Heart left ventricle (tissue), 16 donors: ENCODE measurements around the gene CNFN. TPM values are rescaled to one million over a fixed set of nuclear protein-coding genes. Genes with fewer than 3 reads are reported as not detected.
A peak's percentile ranks its signal among the peaks of the same experiment; 100 is the strongest.

ENCODE experiments used
- ATAC-seq, 4 donors: fragments of 200-7000 bp; cut with Tn5 transposase; one replicate each; pipeline ENCODE4 v1.9.1; 2020 to 2022; ENCODE audit warnings: moderate library complexity in 4 of 4, mild to moderate bottlenecking in 3 of 4, moderate number of reproducible peaks in 1 of 4
- DNase-seq, 5 donors: peaks; one replicate each; pipeline ENCODE4 v3.0.0-alpha.2; 2020
- H3K27ac ChIP-seq, 12 donors: fragments of 200-600 bp; sonication (generic) in 4 of 12; one replicate each; pipeline versions ENCODE4 v1.5.0 to v1.8.0; 2016 to 2022; ENCODE audit warnings: mild to moderate bottlenecking in 2 of 12
- H3K27me3 ChIP-seq, 9 donors: fragments of 200-600 bp; sonication (generic) in 2 of 9; one replicate each; pipeline versions ENCODE4 v1.5.1 to v1.8.0; 2016 to 2022; ENCODE audit warnings: mild to moderate bottlenecking in 3 of 9
- H3K36me3 ChIP-seq, 9 donors: fragments of 200-600 bp; sonication (generic) in 2 of 9; one replicate each; pipeline versions ENCODE4 v1.5.0 to v1.8.0; 2018 to 2022; ENCODE audit warnings: mild to moderate bottlenecking in 2 of 9
- H3K4me1 ChIP-seq, 12 donors: fragments of 200-600 bp; sonication (generic) in 4 of 12; one replicate each; pipeline versions ENCODE4 v1.5.0 to v1.8.0; 2016 to 2022; ENCODE audit warnings: mild to moderate bottlenecking in 3 of 12
- H3K4me3 ChIP-seq, 12 donors: fragments of 200-600 bp; sonication (generic) in 4 of 12; one replicate each; pipeline versions ENCODE4 v1.5.0 to v1.8.0; 2017 to 2022; ENCODE audit warnings: mild to moderate bottlenecking in 9 of 12, moderate library complexity in 4 of 12
- H3K9me3 ChIP-seq, 12 donors: fragments of 200-600 bp; sonication (generic) in 4 of 12; one replicate each; pipeline versions ENCODE4 v1.5.0 to v1.8.0; 2016 to 2022; ENCODE audit warnings: mild to moderate bottlenecking in 1 of 12
- POLR2A ChIP-seq, 2 donors: fragments of 450-650 bp; IDR thresholded peaks; one replicate each; pipeline ENCODE4 v1.6.1; 2017; ENCODE audit warnings: antibody characterized with exemption in 2 of 2, mild to moderate bottlenecking in 2 of 2, moderate library complexity in 2 of 2
- WGBS, 4 donors: extraction: QIAGEN DNeasy Blood & Tissue Kit in 2 of 4; methylation state at CpG; one replicate each; pipeline versions ENCODE4 v1.1.5 to v1.1.7; 2013 to 2018; 5-methylcytosine and 5-hydroxymethylcytosine counted together
- intact Hi-C, 10 donors: fragments of 100-400 bp; cut with DNase I; formaldehyde crosslinking; loops; one replicate each; pipeline versions ENCODE4 v1.11.1 to v1.14.2; 2022
- long read RNA-seq, 3 donors: library from polyadenylated mRNA; unstranded; transcript quantifications; one replicate each; pipeline ENCODE4 v2.0.0, GENCODE V29; 2020 to 2021
- polyA plus RNA-seq, 2 donors: library from polyadenylated mRNA; stranded (reverse); fragments of 200-250 nt; gene quantifications; one replicate each; pipeline ENCODE4 v1.2.3, GENCODE V29; 2013
- total RNA-seq, 9 donors: library from RNA; depleted of rRNA in 2 of 9; stranded (reverse); fragments of >200 nt in 2 of 9; fragmentation: NEBNext Ultra II Directional in 3 of 9; extraction: Animal tissue kit (Norgen Biotek cat#: 25700) in 3 of 9; gene quantifications; one replicate each; pipeline versions ENCODE4 v1.1.0 to v1.2.4, GENCODE V29; 2016 to 2023
- TF ChIP-seq, protein P1 (sequence below), 12 donors: fragments of 200-600 bp; sonication (generic) in 4 of 12; IDR thresholded peaks; one replicate each; pipeline versions ENCODE4 v1.5.0 to v1.8.0; 2018 to 2022; ENCODE audit warnings: antibody characterized with exemption in 12 of 12, mild to moderate bottlenecking in 5 of 12
- donor health status: ischemic (EF 13 %, LVEDD 7.1; RV severe dilation, severe dysfunction).
- donor health status: healthy with polysubstance abuse.
- donor health status: DM: no; HTN: yes; CAD: no.
- donor health status: DM: no; HTN: no; CAD: no.
- donor health status: ischemic (EF 25% LVEDD 6.9; RV normal size, moderate dysfunction).
- donor health status: ischemic (EF 25% LVEDD 5.7; RV mildly dilated, moderate dysfunction).
- donor health status: healthy.
- donor health status: DM: yes; HTN: yes; CAD: no.
- donor health status: ischemic (EF 35%, LVEDD 5.7; RV mildly dilated, moderate dysfunction).
- donor health status: nonischemic (EF 11% LVEDD 7.7; RV severe dilation, severe dysfunction).
- donor health status: DM: yes; HTN: yes; CAD: no.
- donor health status: PGD.
- donor health status: ischemic (EF 29% LVEDD 5.4; RV normal size, mild dysfunction).
- donor health status: nonischemic (EF 23%, LVEDD 6.1; RV moderate dilation, normal function).

CNFN gene, protein sequence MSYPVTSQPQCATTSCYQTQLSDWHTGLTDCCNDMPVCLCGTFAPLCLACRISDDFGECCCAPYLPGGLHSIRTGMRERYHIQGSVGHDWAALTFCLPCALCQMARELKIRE
- total RNA-seq (1 to 10 TPM in 1 of 9 donors, under 1 TPM in 3, not detected in 5; 0.62 to 1.4 (median 0.94) TPM), polyA plus RNA-seq (1 to 10 TPM; 1.3 to 2.9 TPM)
- long read RNA-seq, donor 1, result 0 reads
- long read RNA-seq, donor 2, partial matches to known transcripts, result 1 of 1 reads
- long read RNA-seq, donor 2, other reads (novel, unspliced or antisense), result 0 of 1 reads
- long read RNA-seq, donor 3, result 0 reads

DNA sequence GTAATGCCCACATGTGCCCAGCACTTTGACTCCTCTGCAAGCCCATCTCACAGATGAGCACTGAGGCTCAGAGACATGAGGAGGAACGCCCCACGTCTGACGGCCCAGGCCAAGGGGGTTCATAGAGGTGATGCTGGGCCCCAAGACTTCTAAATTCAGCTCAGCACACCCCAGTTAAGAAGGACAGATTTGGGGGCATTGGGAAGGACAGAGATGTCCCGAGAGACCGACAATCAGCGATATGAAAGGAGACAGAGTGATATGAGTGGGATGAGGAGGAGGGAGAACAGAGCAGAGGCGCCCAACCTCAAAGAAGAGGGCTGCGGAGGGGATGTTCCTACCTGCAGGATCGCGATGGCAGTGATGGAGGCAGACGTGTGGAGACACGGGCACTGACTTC lies at the start of gene CNFN:
TSS of gene CNFN (minus strand) at position 399 of the 400 bp plus-strand sequence. CDS start 1,260 bp downstream, outside the sequence.
- Histone ChIP-seq H3K27ac (no peak within 1 kb of the TSS), H3K4me1 (peaks cover 0 to 9% (median 5%) of the 10 kb centered on the region in 12 donors), H3K36me3 (no peaks in the 10 kb centered on the region), H3K9me3 (no peaks in the 10 kb centered on the region), H3K4me3 (no peak within 1 kb of the TSS), H3K27me3 (peaks cover 0 to 40% (median 14%) of the 10 kb centered on the region in 9 donors)
- 52 to 63% (median 58%) methylated on average over 12 of the region's 12 CpGs for WGBS, 4 donors
- TF ChIP-seq, protein P1, sequence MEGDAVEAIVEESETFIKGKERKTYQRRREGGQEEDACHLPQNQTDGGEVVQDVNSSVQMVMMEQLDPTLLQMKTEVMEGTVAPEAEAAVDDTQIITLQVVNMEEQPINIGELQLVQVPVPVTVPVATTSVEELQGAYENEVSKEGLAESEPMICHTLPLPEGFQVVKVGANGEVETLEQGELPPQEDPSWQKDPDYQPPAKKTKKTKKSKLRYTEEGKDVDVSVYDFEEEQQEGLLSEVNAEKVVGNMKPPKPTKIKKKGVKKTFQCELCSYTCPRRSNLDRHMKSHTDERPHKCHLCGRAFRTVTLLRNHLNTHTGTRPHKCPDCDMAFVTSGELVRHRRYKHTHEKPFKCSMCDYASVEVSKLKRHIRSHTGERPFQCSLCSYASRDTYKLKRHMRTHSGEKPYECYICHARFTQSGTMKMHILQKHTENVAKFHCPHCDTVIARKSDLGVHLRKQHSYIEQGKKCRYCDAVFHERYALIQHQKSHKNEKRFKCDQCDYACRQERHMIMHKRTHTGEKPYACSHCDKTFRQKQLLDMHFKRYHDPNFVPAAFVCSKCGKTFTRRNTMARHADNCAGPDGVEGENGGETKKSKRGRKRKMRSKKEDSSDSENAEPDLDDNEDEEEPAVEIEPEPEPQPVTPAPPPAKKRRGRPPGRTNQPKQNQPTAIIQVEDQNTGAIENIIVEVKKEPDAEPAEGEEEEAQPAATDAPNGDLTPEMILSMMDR (IDR thresholded peaks at IDR 0.05), result no peak
- no peak for TF ChIP-seq POLR2A (IDR thresholded peaks at IDR 0.05)
- ATAC-seq, result no peak
- no peak for DNase-seq
- intact Hi-C loops, result loop anchor here in 1 of 10 donors (5.0 kb wide), 1 partner anchor 42 kb away; no protein-coding TSS in a partner anchor

DNA sequence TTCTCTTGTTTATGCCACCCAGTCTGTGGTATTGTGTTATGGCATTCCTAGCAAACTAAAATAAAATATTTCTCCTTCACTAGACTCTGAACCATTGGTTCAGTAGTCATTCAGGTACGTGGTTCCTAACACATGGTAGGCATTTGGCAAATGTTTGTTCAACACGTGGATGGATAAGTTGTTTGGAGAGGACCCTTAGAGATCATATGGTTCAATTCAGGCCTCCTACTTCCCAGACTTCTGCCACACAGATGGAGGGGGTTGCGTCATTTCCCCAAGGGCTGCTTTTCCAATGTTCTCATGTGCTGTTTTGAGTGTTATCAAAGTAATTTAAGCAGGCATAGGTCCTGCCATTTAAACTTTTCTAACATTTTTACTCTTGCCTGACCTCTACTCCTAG lies 45.9 kb upstream of the CNFN start:
- H3K36me3 ChIP-seq, result no peaks in the 10 kb centered on the region
- no peaks in the 10 kb centered on the region for H3K27me3 ChIP-seq
- ATAC-seq, result no peak
- H3K4me3 ChIP-seq, result no peak overlapping the region
- H3K9me3 ChIP-seq, result no peaks in the 10 kb centered on the region
- peaks cover 0 to 44% (median 26%) of the 10 kb centered on the region in 12 donors for H3K4me1 ChIP-seq
- TF ChIP-seq, protein P1 (IDR thresholded peaks at IDR 0.05), result no peak
- no peak for TF ChIP-seq POLR2A (IDR thresholded peaks at IDR 0.05)
- intact Hi-C loops, result loop anchor here in 1 of 10 donors (10.0 kb wide), 1 partner anchor 301 kb away; the partner anchor contains the start of gene POU2F2
- H3K27ac ChIP-seq, result peak overlapping the region in 1 of 12 donors; percentile 27
- WGBS, 4 donors, result 52 to 84% (median 63%) methylated on average over 3 of the region's 3 CpGs
- DNase-seq, result no peak

DNA sequence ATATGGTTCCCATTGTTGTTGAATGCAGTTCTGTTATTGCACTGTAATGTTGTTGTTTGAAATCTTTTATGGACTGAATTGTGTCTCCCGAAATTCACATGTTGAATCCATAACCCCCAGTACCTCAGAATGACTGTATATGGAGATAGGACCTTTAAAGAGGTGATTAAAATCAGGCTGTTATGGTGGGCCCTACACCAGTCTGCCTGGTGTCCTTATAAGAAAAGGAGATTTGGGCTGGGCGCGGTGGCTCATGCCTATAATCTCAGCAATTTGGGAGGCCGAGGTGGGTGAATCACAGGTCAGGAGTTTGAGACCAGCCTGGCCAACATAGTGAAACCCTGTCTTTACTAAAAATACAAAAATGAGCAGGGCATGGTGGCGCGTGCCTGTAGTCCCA lies 45.2 kb upstream of the CNFN start:
- DNase-seq (no peak), ATAC-seq (no peak)
- no peak overlapping the region for H3K4me3 ChIP-seq
- H3K9me3 ChIP-seq, result no peaks in the 10 kb centered on the region
- H3K36me3 ChIP-seq, result no peaks in the 10 kb centered on the region
- peaks cover 0 to 42% (median 22%) of the 10 kb centered on the region in 12 donors for H3K4me1 ChIP-seq
- H3K27ac ChIP-seq, result peak overlapping the region in 2 of 12 donors; percentile 12 to 24
- TF ChIP-seq POLR2A (IDR thresholded peaks at IDR 0.05), result no peak
- TF ChIP-seq, protein P1 (IDR thresholded peaks at IDR 0.05), result no peak
- 92 to 96% (median 94%) methylated on average over 6 of the region's 6 CpGs for WGBS, 4 donors
- intact Hi-C loops, result loop anchor here in 1 of 10 donors (10.0 kb wide), 1 partner anchor 301 kb away; the partner anchor contains the start of gene POU2F2
- no peaks in the 10 kb centered on the region for H3K27me3 ChIP-seq

DNA sequence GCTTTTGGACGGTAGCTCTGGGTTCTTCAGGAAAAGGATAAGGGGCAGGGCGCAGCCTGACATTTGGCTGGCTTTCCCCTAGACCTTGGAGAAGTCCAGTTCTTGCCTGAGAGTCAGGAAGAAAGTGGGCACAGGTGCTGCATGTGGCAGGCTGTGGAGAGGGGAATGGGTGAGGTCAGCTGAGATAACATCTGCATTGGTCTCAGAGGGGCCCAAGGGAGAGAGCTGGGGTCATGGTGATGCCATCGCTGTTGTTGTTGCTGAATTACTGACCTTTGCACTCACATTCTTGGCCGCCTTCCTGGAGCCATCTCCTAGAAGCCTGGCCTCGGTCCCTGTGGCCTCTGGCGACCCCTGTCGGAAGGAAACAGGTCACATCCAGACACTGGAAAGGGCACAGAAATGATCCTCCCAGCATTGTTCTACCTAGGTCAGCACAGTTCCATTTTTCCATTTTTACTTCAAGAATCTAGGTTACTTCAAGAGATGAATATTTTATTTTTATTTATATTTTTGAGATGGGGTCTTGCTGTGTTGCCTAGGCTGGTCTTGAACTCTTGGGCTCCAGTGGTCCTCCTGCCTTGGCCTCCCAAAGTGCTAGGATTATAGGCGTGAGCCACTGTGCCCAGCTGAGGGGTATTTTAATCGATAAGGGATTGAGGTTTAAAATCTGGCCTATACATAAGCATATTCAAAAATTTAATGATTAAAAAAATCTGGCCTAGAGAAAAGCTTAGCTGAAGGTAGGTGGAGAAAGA lies 43.6 kb upstream of the CNFN start:
- no peaks in the 10 kb centered on the region for H3K27me3 ChIP-seq
- H3K36me3 ChIP-seq, result no peaks in the 10 kb centered on the region
- ATAC-seq (peak; percentile 87 to 91 (median 91)), DNase-seq (peak; percentile 87 to 92 (median 91))
- H3K27ac ChIP-seq, result peak overlapping the region; percentile 1 to 88 (median 69)
- intact Hi-C loops, result loop anchor here in 3 of 10 donors (5.0 to 10.0 kb wide), 3 partner anchors 46 to 301 kb away; partner anchors contain the start of gene POU2F2 (in 2 of the 3)
- WGBS, 4 donors, result 25 to 37% (median 28%) methylated on average over 9 of the region's 9 CpGs
- H3K4me1 ChIP-seq, result peaks cover 0 to 35% (median 21%) of the 10 kb centered on the region in 12 donors
- no peaks in the 10 kb centered on the region for H3K9me3 ChIP-seq
- no peak for TF ChIP-seq POLR2A (IDR thresholded peaks at IDR 0.05)
- TF ChIP-seq, protein P1 (IDR thresholded peaks at IDR 0.05), result peak; percentile 61 to 85 (median 74)
- no peak overlapping the region for H3K4me3 ChIP-seq
